Measurements from ENCODE around the gene ITSN1.

- TF ChIP-seq CTCF (IDR thresholded peaks at IDR 0.05) (no peak), POLR2A (IDR thresholded peaks at IDR 0.05) (no peak)
Observed at GRCh38 chr21:33755354-33755753, 113.1 kb downstream of the ITSN1 start.
